Keratinocyte (primary cell): Measurements from ENCODE around the gene KRT73. TPM values are rescaled to one million over a fixed set of nuclear protein-coding genes. Genes with fewer than 3 reads are reported as not detected.

ENCODE experiments used
- DNase-seq: peaks from one replicate; pipeline ENCODE4 v3.0.0-alpha.2; 2011; ENCODE audit warnings: low read depth, missing footprints, low spot score
- FAIRE-seq: peaks from 2 replicates; lab custom pipeline; 2011; peaks lifted over from hg19 to GRCh38; lab: Jason Lieb, UNC
- H2AFZ ChIP-seq: 2 replicates; pipeline ENCODE4 v1.6.0; 2012; ENCODE audit warnings: low read length, control low read depth, inconsistent platforms; ENCODE audit not compliant: control insufficient read depth
- H3K27ac ChIP-seq: 2 replicates; pipeline ENCODE4 v1.5.1; 2011; ENCODE audit warnings: low read length; ENCODE audit not compliant: control insufficient read depth, insufficient read depth
- H3K27me3 ChIP-seq: 3 replicates; pipeline ENCODE4 v1.6.0; 2011; ENCODE audit warnings: low read length; ENCODE audit not compliant: control insufficient read depth, insufficient read depth; ENCODE audit errors: extremely low read depth
- H3K36me3 ChIP-seq, 2 experiments: 2 replicates in 1 of 2; 3 replicates in 1 of 2; pipeline ENCODE4 v1.5.1; 2011; ENCODE audit warnings: low read length in 2 of 2, mild to moderate bottlenecking in 1 of 2; ENCODE audit not compliant: control insufficient read depth in 2 of 2, insufficient read depth in 2 of 2; ENCODE audit errors: extremely low read depth in 1 of 2
- H3K4me1 ChIP-seq: 3 replicates; pipeline ENCODE4 v1.5.1; 2011; ENCODE audit warnings: low read length; ENCODE audit not compliant: control insufficient read depth, insufficient read depth; ENCODE audit errors: extremely low read depth
- H3K4me2 ChIP-seq: 3 replicates; pipeline ENCODE4 v1.6.0; 2011; ENCODE audit warnings: low read depth, low read length; ENCODE audit not compliant: control insufficient read depth, insufficient read depth; ENCODE audit errors: extremely low read depth
- H3K4me3 ChIP-seq, 3 experiments: fragments of 200-600 bp in 1 of 3; sonication (generic) in 1 of 3; 2 replicates in 2 of 3; 3 replicates in 1 of 3; pipeline ENCODE4 v1.5.1; 2011 to 2016; ENCODE audit warnings: low read length in 3 of 3, mild to moderate bottlenecking in 3 of 3, control low read depth in 2 of 3, inconsistent platforms in 1 of 3, low read depth in 1 of 3, mixed read lengths in 1 of 3, mixed run types in 1 of 3, moderate library complexity in 1 of 3; ENCODE audit not compliant: control insufficient read depth in 2 of 3, insufficient read depth in 2 of 3; ENCODE audit errors: extremely low read depth in 1 of 3
- H3K79me2 ChIP-seq: 2 replicates; pipeline ENCODE4 v1.6.0; 2012; ENCODE audit warnings: low read length; ENCODE audit not compliant: control insufficient read depth, insufficient read depth
- H3K9ac ChIP-seq: 3 replicates; pipeline ENCODE4 v1.6.0; 2011; ENCODE audit warnings: low read length; ENCODE audit not compliant: control insufficient read depth, insufficient read depth; ENCODE audit errors: extremely low read depth
- H3K9me1 ChIP-seq: 3 replicates; pipeline ENCODE4 v1.6.0; 2011; ENCODE audit warnings: low read length; ENCODE audit not compliant: control insufficient read depth, insufficient read depth; ENCODE audit errors: extremely low read depth
- H3K9me3 ChIP-seq: 2 replicates; pipeline ENCODE4 v1.5.1; 2012; ENCODE audit warnings: low read depth, low read length; ENCODE audit not compliant: control insufficient read depth
- H4K20me1 ChIP-seq: 3 replicates; pipeline ENCODE4 v1.6.0; 2011; ENCODE audit warnings: low read length; ENCODE audit not compliant: control insufficient read depth, insufficient read depth; ENCODE audit errors: extremely low read depth
- CTCF ChIP-seq, 3 experiments: IDR thresholded peaks in 1 of 3; conservative IDR thresholded peaks in 1 of 3; optimal IDR thresholded peaks in 1 of 3; 2 replicates in 2 of 3; 3 replicates in 1 of 3; pipeline versions ENCODE3 to v1.5.1; 2011; ENCODE audit warnings: low read length in 3 of 3, mild to moderate bottlenecking in 3 of 3, moderate library complexity in 2 of 3, control low read depth in 1 of 3, inconsistent platforms in 1 of 3; ENCODE audit not compliant: insufficient read depth in 2 of 3; ENCODE audit errors: extremely low read depth in 1 of 3
- EZH2 ChIP-seq: IDR thresholded peaks from one replicate; pipeline ENCODE4 v1.6.1; 2012; ENCODE audit warnings: inconsistent platforms, mild to moderate bottlenecking, low read length, moderate library complexity
- dilution Hi-C: fragments of 300-500 bp; cut with MboI; formaldehyde crosslinking; loops from one replicate; pipeline ENCODE4 v1.7.0; 2020; ENCODE audit warnings: low sequenced_read_pairs; ENCODE audit not compliant: extremely low pct_ligation_motif_present
- polyA plus RNA-seq, 5 experiments: library from polyadenylated mRNA; depleted of rRNA in 3 of 5; stranded (reverse) in 3 of 5; stranded (forward) in 1 of 5; unstranded in 1 of 5; fragments of >200 nt; gene quantifications; 1 replicate in 1 of 5; 2 replicates in 3 of 5; 3 replicates in 1 of 5; pipeline versions ENCODE4 v1.2.1 to v1.2.3, GENCODE V29; 2011 to 2012; ENCODE audit warnings: missing spikeins in 2 of 5, low read depth in 1 of 5, low replicate concordance in 1 of 5

KRT73 gene
- polyA plus RNA-seq, 1 donor (not counting 4 experiments of a cell fraction or from before 2014, with no cell fraction given): 0.03 TPM

GRCh38 chr12:52631676-52632459, 13.5 kb upstream of the KRT73 start:
- dilution Hi-C loops: no loop called here

GRCh38 chr12:52631264-52631663, 12.9 kb upstream of the KRT73 start:
- Histone ChIP-seq H3K4me3 (no peak overlapping the region), H3K27me3 (peaks cover 42% of the 10 kb centered on the region), H3K9me3 (no peaks in the 10 kb centered on the region), H3K36me3 (no peaks in the 10 kb centered on the region), H4K20me1 (no peaks in the 10 kb centered on the region), H3K4me2 (no peak overlapping the region), H3K27ac (no peak overlapping the region), H3K79me2 (no peaks in the 10 kb centered on the region), H3K4me1 (no peaks in the 10 kb centered on the region), H2AFZ (no peak overlapping the region), H3K9me1 (peaks cover 3% of the 10 kb centered on the region), H3K9ac (no peak overlapping the region)
- FAIRE-seq (no peak), DNase-seq (no peak)
- dilution Hi-C loops: no loop called here
- TF ChIP-seq CTCF (optimal IDR thresholded peaks at IDR 0.05 in 1 of 3, IDR thresholded peaks at IDR 0.05 in 1 of 3, conservative IDR thresholded peaks at IDR 0.05 in 1 of 3; ENCODE audit: extremely low read depth in 1 of 3, insufficient read depth in 2 of 3, low read length in 3 of 3) (no peak), EZH2 (no peak)

More at GRCh38 chr12:52631676-52632459, 13.5 kb upstream of the KRT73 start:
- Histone ChIP-seq H3K4me3 (no peak overlapping the region), H3K27me3 (peaks cover 36% of the 10 kb centered on the region), H3K4me2 (no peak overlapping the region), H3K27ac (no peak overlapping the region), H3K4me1 (no peaks in the 10 kb centered on the region), H3K36me3 (no peaks in the 10 kb centered on the region), H2AFZ (no peak overlapping the region), H3K9me1 (peaks cover 3% of the 10 kb centered on the region), H3K9me3 (no peaks in the 10 kb centered on the region), H3K9ac (no peak overlapping the region), H4K20me1 (no peaks in the 10 kb centered on the region), H3K79me2 (no peaks in the 10 kb centered on the region)
- TF ChIP-seq CTCF (optimal IDR thresholded peaks at IDR 0.05 in 1 of 3, IDR thresholded peaks at IDR 0.05 in 1 of 3, conservative IDR thresholded peaks at IDR 0.05 in 1 of 3; ENCODE audit: extremely low read depth in 1 of 3, insufficient read depth in 2 of 3, low read length in 3 of 3) (no peak), EZH2 (no peak)
- no peak for DNase-seq
- FAIRE-seq: no peak
